Upper lobe of right lung (tissue), 1 donor: ENCODE measurements around the gene FAM149B1. TPM values are rescaled to one million over a fixed set of nuclear protein-coding genes. Genes with fewer than 3 reads are reported as not detected.

Experiments used
- ATAC-seq: fragments of 200-7000 bp; cut with Tn5 transposase; one replicate; pipeline ENCODE4 v1.9.1; 2020; ENCODE audit warnings: mild to moderate bottlenecking, moderate library complexity
- DNase-seq: peaks from one replicate; pipeline ENCODE4 v3.0.0-alpha.2; 2020
- H3K27ac ChIP-seq: fragments of 200-600 bp; one replicate; pipeline ENCODE4 v1.8.0; 2022
- H3K27me3 ChIP-seq: fragments of 200-600 bp; one replicate; pipeline ENCODE4 v1.8.0; 2022; ENCODE audit warnings: mild to moderate bottlenecking
- H3K36me3 ChIP-seq: fragments of 200-600 bp; one replicate; pipeline ENCODE4 v1.8.0; 2022
- H3K4me1 ChIP-seq: fragments of 200-600 bp; one replicate; pipeline ENCODE4 v1.8.0; 2022
- H3K4me3 ChIP-seq: fragments of 200-600 bp; one replicate; pipeline ENCODE4 v1.8.0; 2022; ENCODE audit warnings: mild to moderate bottlenecking
- H3K9me3 ChIP-seq: fragments of 200-600 bp; one replicate; pipeline ENCODE4 v1.8.0; 2022
- CTCF ChIP-seq: fragments of 200-600 bp; IDR thresholded peaks from one replicate; pipeline ENCODE4 v1.8.0; 2022; ENCODE audit warnings: antibody characterized with exemption
- intact Hi-C: fragments of 100-400 bp; cut with DNase I; formaldehyde crosslinking; loops from one replicate; pipeline ENCODE4 v1.11.0; 2022
- long read RNA-seq: library from polyadenylated mRNA; unstranded; transcript quantifications from one replicate; pipeline ENCODE4 v2.0.0, GENCODE V29; 2021
- total RNA-seq: library from RNA; stranded (reverse); fragmentation: NEBNext Ultra II Directional; extraction: Animal tissue kit (Norgen Biotek cat#: 25700); gene quantifications from one replicate; pipeline ENCODE4 v1.2.1, GENCODE V29; 2021
- donor health status: DM: no; HTN: yes; CAD: no; lungs with severe emphysema.

Gene FAM149B1
- total RNA-seq, result 18.6 TPM
- long read RNA-seq, full-length matches to known transcripts, result 1 of 13 reads
- long read RNA-seq, partial matches to known transcripts, result 6 of 13 reads
- long read RNA-seq, other reads (novel, unspliced or antisense), result 6 of 13 reads

- peak; percentile 99 for ATAC-seq
- Histone ChIP-seq H3K9me3 (no peaks in the 10 kb centered on the region), H3K36me3 (peaks cover 12% of the 10 kb centered on the region), H3K27me3 (no peaks in the 10 kb centered on the region), H3K27ac (peak within 1 kb of the TSS; percentile 99), H3K4me1 (peaks cover 23% of the 10 kb centered on the region), H3K4me3 (peak within 1 kb of the TSS; percentile 96)
- peak; percentile 11 for TF ChIP-seq CTCF
- DNase-seq, result peak; percentile 97
- intact Hi-C loops, result no loop called here
Observed at GRCh38 chr10:73167783-73168464, at the start of gene FAM149B1, which contains the start of gene ECD. TSS of gene FAM149B1 (plus strand) at chr10:73168119. CDS start at chr10:73168340, 221 bp downstream. TSS of gene ECD (minus strand) at chr10:73168008. CDS start at chr10:73163937, 4,071 bp downstream.

DNA sequence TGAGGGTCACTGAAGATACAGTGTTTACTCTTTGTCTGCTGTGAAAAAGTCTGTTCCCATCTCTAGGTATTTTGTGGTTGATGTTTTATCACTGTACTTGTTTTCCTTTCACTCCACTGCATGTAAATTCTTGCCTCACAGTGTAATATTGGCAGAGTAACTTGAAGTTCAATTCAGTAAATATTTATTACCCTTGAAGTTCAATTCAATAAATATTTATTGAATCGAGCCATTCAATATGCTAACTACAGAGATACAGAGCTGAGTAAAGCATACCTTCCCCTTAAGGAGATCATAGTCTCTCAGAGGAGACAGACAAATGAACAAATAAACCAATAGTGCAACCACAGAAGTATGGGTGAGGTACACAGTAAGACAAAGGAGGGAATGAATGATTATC is 48.5 kb upstream of the FAM149B1 start:
- intact Hi-C loops, result no loop called here
- no peak for DNase-seq
- ATAC-seq, result no peak
- Histone ChIP-seq H3K4me1 (no peaks in the 10 kb centered on the region), H3K27me3 (no peaks in the 10 kb centered on the region), H3K36me3 (peaks cover 18% of the 10 kb centered on the region), H3K27ac (no peak overlapping the region), H3K4me3 (no peak overlapping the region), H3K9me3 (no peaks in the 10 kb centered on the region)
- TF ChIP-seq CTCF, result no peak

DNA sequence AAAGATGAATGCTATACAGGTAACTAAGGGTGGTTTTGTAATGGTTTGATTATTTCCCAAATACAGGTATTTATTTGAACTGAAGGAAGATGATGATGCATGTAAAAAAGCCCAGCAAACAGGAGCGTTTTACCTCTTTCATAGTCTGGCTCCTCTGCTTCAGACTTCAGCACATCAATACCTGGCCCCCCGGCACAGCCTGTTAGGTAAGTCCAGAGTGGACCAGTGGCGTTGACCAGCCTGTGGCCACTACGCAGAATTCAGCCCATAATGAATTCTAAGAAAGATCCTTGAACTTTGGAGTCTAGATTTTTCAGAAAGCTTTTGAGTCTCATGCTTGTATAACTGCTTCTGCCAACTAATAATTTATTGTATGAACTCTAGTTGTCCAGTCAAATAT is 48.0 kb upstream of the FAM149B1 start:
- no peak for DNase-seq
- intact Hi-C loops, result no loop called here
- Histone ChIP-seq H3K4me1 (no peaks in the 10 kb centered on the region), H3K4me3 (no peak overlapping the region), H3K27ac (no peak overlapping the region), H3K9me3 (no peaks in the 10 kb centered on the region), H3K36me3 (peaks cover 23% of the 10 kb centered on the region), H3K27me3 (no peaks in the 10 kb centered on the region)
- TF ChIP-seq CTCF, result no peak
- no peak for ATAC-seq

- DNase-seq (no peak), ATAC-seq (no peak)
- Histone ChIP-seq H3K4me3 (no peak overlapping the region), H3K9me3 (no peaks in the 10 kb centered on the region), H3K27ac (no peak overlapping the region), H3K4me1 (no peaks in the 10 kb centered on the region), H3K27me3 (no peaks in the 10 kb centered on the region), H3K36me3 (peaks cover 78% of the 10 kb centered on the region)
- intact Hi-C loops, result no loop called here
- no peak for TF ChIP-seq CTCF
Observed at GRCh38 chr10:73126343-73126742, 41.6 kb upstream of the FAM149B1 start.

GRCh38 chr10:73131301-73131700 is 36.6 kb upstream of the FAM149B1 start:
- intact Hi-C loops, result no loop called here
- H3K4me1 ChIP-seq, result no peaks in the 10 kb centered on the region
- H3K27me3 ChIP-seq, result no peaks in the 10 kb centered on the region
- ATAC-seq (no peak), DNase-seq (no peak)
- no peaks in the 10 kb centered on the region for H3K9me3 ChIP-seq
- no peak overlapping the region for H3K4me3 ChIP-seq
- H3K27ac ChIP-seq, result no peak overlapping the region
- TF ChIP-seq CTCF, result no peak
- H3K36me3 ChIP-seq, result peaks cover 95% of the 10 kb centered on the region
